ENCODE results near the gene ABCC8.

DNA sequence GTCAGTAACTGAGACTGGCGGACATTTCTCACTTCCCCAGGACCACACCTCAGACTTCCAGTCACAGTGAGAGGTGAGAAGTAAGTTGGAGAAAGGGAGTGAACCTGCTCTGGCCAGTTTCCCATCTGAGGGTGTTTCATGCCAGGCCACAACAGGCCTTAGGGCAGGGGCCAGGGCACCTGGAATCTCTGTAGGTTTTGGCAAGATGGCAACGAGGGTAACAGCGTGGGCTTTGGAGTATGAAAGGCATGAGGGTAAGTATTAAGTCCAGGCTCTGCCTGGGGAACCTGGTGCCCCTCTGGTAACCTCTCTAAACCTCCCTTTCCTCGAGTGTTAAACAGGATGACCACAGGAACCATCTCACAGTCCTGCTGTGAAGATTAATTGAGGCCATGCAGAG, 28.5 kb upstream of the ABCC8 start:
- TF ChIP-seq YY1 (tag by site-specific recombination; IDR thresholded peaks at IDR 0.05) (no peak), GLI2 (tag by site-specific recombination; IDR thresholded peaks at IDR 0.05; ENCODE audit: borderline replicate concordance, low read depth) (no peak), ZNF324 (tag by site-specific recombination; IDR thresholded peaks at IDR 0.05) (no peak), PRDM1 (tag by site-specific recombination; IDR thresholded peaks at IDR 0.05) (no peak), ZNF174 (tag by site-specific recombination; IDR thresholded peaks at IDR 0.05) (no peak), ZNF350 (tag by site-specific recombination; IDR thresholded peaks at IDR 0.05) (no peak), ZNF169 (tag by site-specific recombination; IDR thresholded peaks at IDR 0.05) (no peak), MZF1 (tag by site-specific recombination; IDR thresholded peaks at IDR 0.05; ENCODE audit: borderline replicate concordance) (no peak), ZNF302 (tag by site-specific recombination; IDR thresholded peaks at IDR 0.05; ENCODE audit: low read depth) (no peak)
- TF ChIP-seq, protein P1, sequence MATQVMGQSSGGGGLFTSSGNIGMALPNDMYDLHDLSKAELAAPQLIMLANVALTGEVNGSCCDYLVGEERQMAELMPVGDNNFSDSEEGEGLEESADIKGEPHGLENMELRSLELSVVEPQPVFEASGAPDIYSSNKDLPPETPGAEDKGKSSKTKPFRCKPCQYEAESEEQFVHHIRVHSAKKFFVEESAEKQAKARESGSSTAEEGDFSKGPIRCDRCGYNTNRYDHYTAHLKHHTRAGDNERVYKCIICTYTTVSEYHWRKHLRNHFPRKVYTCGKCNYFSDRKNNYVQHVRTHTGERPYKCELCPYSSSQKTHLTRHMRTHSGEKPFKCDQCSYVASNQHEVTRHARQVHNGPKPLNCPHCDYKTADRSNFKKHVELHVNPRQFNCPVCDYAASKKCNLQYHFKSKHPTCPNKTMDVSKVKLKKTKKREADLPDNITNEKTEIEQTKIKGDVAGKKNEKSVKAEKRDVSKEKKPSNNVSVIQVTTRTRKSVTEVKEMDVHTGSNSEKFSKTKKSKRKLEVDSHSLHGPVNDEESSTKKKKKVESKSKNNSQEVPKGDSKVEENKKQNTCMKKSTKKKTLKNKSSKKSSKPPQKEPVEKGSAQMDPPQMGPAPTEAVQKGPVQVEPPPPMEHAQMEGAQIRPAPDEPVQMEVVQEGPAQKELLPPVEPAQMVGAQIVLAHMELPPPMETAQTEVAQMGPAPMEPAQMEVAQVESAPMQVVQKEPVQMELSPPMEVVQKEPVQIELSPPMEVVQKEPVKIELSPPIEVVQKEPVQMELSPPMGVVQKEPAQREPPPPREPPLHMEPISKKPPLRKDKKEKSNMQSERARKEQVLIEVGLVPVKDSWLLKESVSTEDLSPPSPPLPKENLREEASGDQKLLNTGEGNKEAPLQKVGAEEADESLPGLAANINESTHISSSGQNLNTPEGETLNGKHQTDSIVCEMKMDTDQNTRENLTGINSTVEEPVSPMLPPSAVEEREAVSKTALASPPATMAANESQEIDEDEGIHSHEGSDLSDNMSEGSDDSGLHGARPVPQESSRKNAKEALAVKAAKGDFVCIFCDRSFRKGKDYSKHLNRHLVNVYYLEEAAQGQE (tag by site-specific recombination; IDR thresholded peaks at IDR 0.05) = no peak
- TF ChIP-seq, protein P2, sequence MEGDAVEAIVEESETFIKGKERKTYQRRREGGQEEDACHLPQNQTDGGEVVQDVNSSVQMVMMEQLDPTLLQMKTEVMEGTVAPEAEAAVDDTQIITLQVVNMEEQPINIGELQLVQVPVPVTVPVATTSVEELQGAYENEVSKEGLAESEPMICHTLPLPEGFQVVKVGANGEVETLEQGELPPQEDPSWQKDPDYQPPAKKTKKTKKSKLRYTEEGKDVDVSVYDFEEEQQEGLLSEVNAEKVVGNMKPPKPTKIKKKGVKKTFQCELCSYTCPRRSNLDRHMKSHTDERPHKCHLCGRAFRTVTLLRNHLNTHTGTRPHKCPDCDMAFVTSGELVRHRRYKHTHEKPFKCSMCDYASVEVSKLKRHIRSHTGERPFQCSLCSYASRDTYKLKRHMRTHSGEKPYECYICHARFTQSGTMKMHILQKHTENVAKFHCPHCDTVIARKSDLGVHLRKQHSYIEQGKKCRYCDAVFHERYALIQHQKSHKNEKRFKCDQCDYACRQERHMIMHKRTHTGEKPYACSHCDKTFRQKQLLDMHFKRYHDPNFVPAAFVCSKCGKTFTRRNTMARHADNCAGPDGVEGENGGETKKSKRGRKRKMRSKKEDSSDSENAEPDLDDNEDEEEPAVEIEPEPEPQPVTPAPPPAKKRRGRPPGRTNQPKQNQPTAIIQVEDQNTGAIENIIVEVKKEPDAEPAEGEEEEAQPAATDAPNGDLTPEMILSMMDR (tag by site-specific recombination; IDR thresholded peaks at IDR 0.05) = no peak
- TF ChIP-seq, protein P3, sequence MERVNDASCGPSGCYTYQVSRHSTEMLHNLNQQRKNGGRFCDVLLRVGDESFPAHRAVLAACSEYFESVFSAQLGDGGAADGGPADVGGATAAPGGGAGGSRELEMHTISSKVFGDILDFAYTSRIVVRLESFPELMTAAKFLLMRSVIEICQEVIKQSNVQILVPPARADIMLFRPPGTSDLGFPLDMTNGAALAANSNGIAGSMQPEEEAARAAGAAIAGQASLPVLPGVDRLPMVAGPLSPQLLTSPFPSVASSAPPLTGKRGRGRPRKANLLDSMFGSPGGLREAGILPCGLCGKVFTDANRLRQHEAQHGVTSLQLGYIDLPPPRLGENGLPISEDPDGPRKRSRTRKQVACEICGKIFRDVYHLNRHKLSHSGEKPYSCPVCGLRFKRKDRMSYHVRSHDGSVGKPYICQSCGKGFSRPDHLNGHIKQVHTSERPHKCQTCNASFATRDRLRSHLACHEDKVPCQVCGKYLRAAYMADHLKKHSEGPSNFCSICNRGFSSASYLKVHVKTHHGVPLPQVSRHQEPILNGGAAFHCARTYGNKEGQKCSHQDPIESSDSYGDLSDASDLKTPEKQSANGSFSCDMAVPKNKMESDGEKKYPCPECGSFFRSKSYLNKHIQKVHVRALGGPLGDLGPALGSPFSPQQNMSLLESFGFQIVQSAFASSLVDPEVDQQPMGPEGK (tag by site-specific recombination; IDR thresholded peaks at IDR 0.05) = no peak
